ENCODE measurements around the gene SEZ6L2. TPM values are rescaled to one million over a fixed set of nuclear protein-coding genes. Genes with fewer than 3 reads are reported as not detected.
"Not testable (repeated sequence)": the region's sequence is repeated elsewhere in the genome, so short reads cannot be mapped to it uniquely, and the experiment has no call there.

SEZ6L2 gene
- 10 to 100 TPM in 2 of 4 donors, 1 to 10 TPM in 2; 1.7 to 14.2 (median 10.6) TPM for total RNA-seq

DNA sequence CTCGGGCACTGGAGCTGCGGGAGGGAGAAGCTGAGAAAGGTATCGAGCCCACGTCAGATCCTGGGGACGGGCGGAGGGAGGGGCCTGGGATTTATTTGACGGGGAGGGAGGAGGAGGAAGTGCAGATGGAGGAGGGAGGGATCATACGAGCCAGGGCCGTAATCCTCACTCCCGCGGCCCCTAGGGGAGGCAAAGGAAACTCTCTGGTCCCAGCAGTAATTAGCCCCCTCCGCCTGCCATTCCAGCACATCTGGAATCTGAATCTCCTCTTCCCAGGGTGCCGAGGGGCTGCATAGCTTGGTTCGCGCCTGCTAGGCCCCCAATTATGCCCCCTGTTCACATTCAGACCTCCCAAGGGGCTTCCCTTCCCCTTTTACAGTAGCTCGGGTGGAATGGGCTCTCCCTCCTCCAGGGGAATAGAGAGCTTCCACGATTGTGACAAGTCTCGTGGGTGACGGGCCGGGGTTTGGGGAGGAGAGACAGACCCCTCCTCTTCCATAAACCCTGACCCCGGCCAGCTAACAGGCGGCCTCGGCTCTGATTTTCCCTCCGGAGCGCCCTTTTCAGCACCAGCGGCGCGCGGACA is at the start of gene SEZ6L2:
Gene SEZ6L2, minus strand, starts transcription at position 35 of the 586 bp plus-strand sequence. CDS start 531 bp downstream, outside the sequence.
- Histone ChIP-seq H3K36me3 (no peaks in the 10 kb centered on the region), H3K4me1 (peaks cover 0 to 21% (median 3%) of the 10 kb centered on the region in 4 donors), H3K4me3 (peak within 1 kb of the TSS; percentile 55 to 85 (median 72)), H3K27ac (peak within 1 kb of the TSS in 2 of 4 donors; percentile 63 to 71), H3K27me3 (no peaks in the 10 kb centered on the region), H3K9me3 (no peaks in the 10 kb centered on the region)
- peak in 2 of 3 donors; percentile 79 to 83 for DNase-seq
- TF ChIP-seq, protein P1, sequence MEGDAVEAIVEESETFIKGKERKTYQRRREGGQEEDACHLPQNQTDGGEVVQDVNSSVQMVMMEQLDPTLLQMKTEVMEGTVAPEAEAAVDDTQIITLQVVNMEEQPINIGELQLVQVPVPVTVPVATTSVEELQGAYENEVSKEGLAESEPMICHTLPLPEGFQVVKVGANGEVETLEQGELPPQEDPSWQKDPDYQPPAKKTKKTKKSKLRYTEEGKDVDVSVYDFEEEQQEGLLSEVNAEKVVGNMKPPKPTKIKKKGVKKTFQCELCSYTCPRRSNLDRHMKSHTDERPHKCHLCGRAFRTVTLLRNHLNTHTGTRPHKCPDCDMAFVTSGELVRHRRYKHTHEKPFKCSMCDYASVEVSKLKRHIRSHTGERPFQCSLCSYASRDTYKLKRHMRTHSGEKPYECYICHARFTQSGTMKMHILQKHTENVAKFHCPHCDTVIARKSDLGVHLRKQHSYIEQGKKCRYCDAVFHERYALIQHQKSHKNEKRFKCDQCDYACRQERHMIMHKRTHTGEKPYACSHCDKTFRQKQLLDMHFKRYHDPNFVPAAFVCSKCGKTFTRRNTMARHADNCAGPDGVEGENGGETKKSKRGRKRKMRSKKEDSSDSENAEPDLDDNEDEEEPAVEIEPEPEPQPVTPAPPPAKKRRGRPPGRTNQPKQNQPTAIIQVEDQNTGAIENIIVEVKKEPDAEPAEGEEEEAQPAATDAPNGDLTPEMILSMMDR (IDR thresholded peaks at IDR 0.05): peak in 3 of 6 experiments; percentile 39 to 42 (median 39)
- peak; percentile 7 to 15 for TF ChIP-seq POLR2A (IDR thresholded peaks at IDR 0.05)

DNA sequence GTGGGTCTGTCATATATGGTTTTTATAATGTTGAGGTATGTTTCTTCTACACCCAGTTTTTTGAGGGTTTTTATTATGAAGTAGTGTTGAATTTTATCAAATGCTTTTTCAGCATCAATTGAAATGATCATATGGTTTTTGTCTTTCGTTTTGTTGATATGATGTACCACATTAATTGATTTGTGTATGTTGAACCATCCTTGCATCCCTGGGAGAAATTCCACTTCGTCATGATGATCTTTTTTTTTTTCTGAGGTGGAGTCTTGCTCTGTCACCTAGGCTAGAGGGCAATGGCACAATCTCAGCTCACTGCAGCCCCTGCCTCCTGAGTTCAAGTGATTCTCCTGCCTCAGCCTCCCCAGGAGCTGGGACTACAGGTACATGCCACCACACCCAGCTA is 48.5 kb upstream of the SEZ6L2 start:
- TF ChIP-seq, protein P1 (IDR thresholded peaks at IDR 0.05): no peak
- TF ChIP-seq POLR2A (IDR thresholded peaks at IDR 0.05): no peak
- no peaks in the 10 kb centered on the region for H3K9me3 ChIP-seq
- no peak overlapping the region for H3K4me3 ChIP-seq
- no peaks in the 10 kb centered on the region for H3K36me3 ChIP-seq
- DNase-seq: no peak
- H3K27ac ChIP-seq: no peak overlapping the region
- no peaks in the 10 kb centered on the region for H3K4me1 ChIP-seq
- H3K27me3 ChIP-seq: no peaks in the 10 kb centered on the region

DNA sequence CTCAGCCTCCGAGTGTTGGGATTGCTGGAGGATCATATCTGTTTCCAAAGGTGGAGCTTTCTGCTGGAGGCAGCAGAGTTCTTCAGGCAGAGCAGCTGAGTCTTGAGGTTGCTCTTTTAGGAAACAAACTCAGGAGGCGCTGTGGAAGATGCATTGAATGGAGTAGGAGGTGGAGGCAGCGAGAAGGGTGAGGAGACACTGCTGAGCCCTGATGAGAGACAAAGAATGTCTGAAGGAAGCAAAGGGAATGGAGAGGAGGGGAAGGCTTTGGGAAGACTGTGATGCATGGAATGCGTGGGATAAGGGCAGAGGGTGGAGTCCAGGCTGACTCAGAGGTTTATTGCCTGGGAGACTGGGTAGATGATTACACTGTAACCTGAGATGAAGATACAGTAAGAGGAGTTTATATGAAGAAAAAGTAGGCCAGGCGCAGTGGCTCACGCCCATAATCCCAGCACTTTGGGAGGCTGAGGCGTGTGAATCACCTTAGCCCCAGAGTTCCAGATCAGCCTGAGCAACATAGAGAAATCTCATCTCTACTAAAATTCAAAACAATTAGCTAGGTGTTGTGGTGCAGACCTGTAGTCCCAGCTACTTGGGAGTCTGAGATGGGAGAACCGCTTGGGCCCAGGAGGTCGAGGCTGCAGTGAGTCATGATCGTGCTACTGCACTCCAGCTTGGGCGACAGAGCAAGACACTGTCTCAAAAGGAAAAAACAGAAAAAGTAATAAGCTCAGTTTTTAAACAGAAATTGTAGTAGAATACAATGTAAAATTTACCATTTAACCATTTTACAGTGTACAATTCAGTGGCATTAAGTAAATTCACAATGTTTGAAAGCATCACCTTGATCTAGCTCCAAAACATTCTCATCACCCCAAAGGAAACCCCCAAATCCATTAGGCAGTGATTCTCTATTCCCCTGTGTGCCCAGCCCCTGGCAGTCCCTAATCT is 44.8 kb upstream of the SEZ6L2 start:
- H3K4me3 ChIP-seq: no peak overlapping the region
- no peaks in the 10 kb centered on the region for H3K27me3 ChIP-seq
- H3K9me3 ChIP-seq: no peaks in the 10 kb centered on the region
- H3K4me1 ChIP-seq: no peaks in the 10 kb centered on the region
- peak in 2 of 3 donors; percentile 76 to 86 for DNase-seq
- TF ChIP-seq POLR2A (IDR thresholded peaks at IDR 0.05): peak in 1 of 2 donors; percentile 38
- TF ChIP-seq, protein P1 (IDR thresholded peaks at IDR 0.05): peak in 1 of 6 experiments; percentile 26
- H3K27ac ChIP-seq: peak overlapping the region in 3 of 4 donors; percentile 51 to 86 (median 69)
- no peaks in the 10 kb centered on the region for H3K36me3 ChIP-seq

DNA sequence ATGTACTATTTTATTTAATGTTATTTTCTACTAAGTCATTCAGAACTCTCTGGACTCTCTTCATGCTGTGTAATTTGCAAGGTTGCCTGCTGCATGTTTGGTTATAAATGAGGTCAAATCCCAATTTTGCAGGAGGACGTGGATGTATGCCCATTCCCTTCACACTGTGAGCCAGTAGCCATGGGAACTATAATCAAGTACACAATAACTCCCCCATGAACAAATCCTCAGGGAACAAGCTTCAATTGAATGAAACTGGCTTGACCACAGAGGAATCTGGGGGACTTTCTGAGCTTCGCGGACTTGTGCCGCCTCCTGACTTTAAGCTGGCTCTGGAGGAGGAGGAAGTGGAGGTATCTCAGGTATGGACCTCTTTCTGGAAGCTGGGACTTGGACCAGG is 41.3 kb upstream of the SEZ6L2 start:
- Histone ChIP-seq H3K4me1 (no peaks in the 10 kb centered on the region), H3K36me3 (no peaks in the 10 kb centered on the region), H3K27me3 (no peaks in the 10 kb centered on the region), H3K9me3 (no peaks in the 10 kb centered on the region), H3K4me3 (no peak overlapping the region), H3K27ac (no peak overlapping the region)
- no peak for DNase-seq
- TF ChIP-seq POLR2A (IDR thresholded peaks at IDR 0.05): no peak
- TF ChIP-seq, protein P1 (IDR thresholded peaks at IDR 0.05): no peak

DNA sequence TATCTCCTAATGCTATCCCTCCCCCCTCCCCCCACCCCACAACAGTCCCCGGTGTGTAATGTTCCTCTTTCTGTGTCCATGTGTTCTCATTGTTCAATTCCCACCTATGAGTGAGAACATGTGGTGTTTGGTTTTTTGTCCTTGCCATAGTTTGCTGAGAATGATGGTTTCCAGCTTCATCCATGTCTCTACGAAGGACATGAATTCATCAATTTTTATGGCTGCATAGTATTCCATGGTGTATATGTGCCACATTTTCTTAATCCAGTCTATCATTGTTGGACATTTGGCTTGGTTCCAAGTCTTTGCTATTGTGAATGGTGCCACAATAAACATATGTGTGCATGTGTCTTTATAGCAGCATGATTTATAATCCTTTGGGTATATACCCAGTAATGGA is 32.4 kb upstream of the SEZ6L2 start:
- DNase-seq, H3K36me3 ChIP-seq, H3K9me3 ChIP-seq, H3K27ac ChIP-seq, H3K4me1 ChIP-seq, H3K4me3 ChIP-seq, H3K27me3 ChIP-seq: not testable (repeated sequence)

All from Peyer's patch (tissue), 4 donors.